ENCODE results near the gene SYDE1.
"Not testable (repeated sequence)": the region's sequence is repeated elsewhere in the genome, so short reads cannot be mapped to it uniquely, and the experiment has no call there.

The SYDE1 gene

GRCh38 chr19:15091918-15092753 lies 15.1 kb upstream of the SYDE1 start:
- no peaks in the 10 kb centered on the region for H3K79me2 ChIP-seq
- H2AFZ ChIP-seq: peak overlapping the region; percentile 73
- no peaks in the 10 kb centered on the region for H3K9me3 ChIP-seq (ENCODE audit: control insufficient read depth, low read length)
- no peaks in the 10 kb centered on the region for H3K36me3 ChIP-seq (ENCODE audit: control insufficient read depth, insufficient read depth, low read length)
- peak; percentile 81 for TF ChIP-seq CTCF (IDR thresholded peaks at IDR 0.05)
- H3K4me1 ChIP-seq: peaks cover 5% of the 10 kb centered on the region
- H3K9ac ChIP-seq: no peak overlapping the region
- H3K27me3 ChIP-seq (ENCODE audit: control insufficient read depth, insufficient read depth, low read length): no peaks in the 10 kb centered on the region
- peak overlapping the region; percentile 65 for H3K4me2 ChIP-seq (ENCODE audit: low read length)
- H3K27ac ChIP-seq: peak overlapping the region; percentile 24
- no peak overlapping the region for H3K4me3 ChIP-seq (ENCODE audit: low read depth, low read length)

GRCh38 chr19:15093001-15093400 lies 14.2 kb upstream of the SYDE1 start:
- H3K27me3 ChIP-seq (ENCODE audit: control insufficient read depth, insufficient read depth, low read length): no peaks in the 10 kb centered on the region
- peaks cover 5% of the 10 kb centered on the region for H3K4me1 ChIP-seq
- no peak for TF ChIP-seq CTCF (IDR thresholded peaks at IDR 0.05)
- no peak overlapping the region for H3K4me2 ChIP-seq (ENCODE audit: low read length)
- H3K27ac ChIP-seq: no peak overlapping the region
- H3K9ac ChIP-seq: no peak overlapping the region
- no peak overlapping the region for H3K4me3 ChIP-seq (ENCODE audit: low read depth, low read length)
- no peaks in the 10 kb centered on the region for H3K9me3 ChIP-seq (ENCODE audit: control insufficient read depth, low read length)
- H3K36me3 ChIP-seq (ENCODE audit: control insufficient read depth, insufficient read depth, low read length): no peaks in the 10 kb centered on the region
- H2AFZ ChIP-seq: no peak overlapping the region
- no peaks in the 10 kb centered on the region for H3K79me2 ChIP-seq

GRCh38 chr19:15096223-15096622 lies 11.0 kb upstream of the SYDE1 start:
- H3K9ac ChIP-seq: no peak overlapping the region
- no peaks in the 10 kb centered on the region for H3K36me3 ChIP-seq (ENCODE audit: control insufficient read depth, insufficient read depth, low read length)
- H3K4me2 ChIP-seq (ENCODE audit: low read length): no peak overlapping the region
- no peaks in the 10 kb centered on the region for H3K79me2 ChIP-seq
- no peak for TF ChIP-seq CTCF (IDR thresholded peaks at IDR 0.05)
- no peak overlapping the region for H3K27ac ChIP-seq
- H3K4me1 ChIP-seq: peaks cover 5% of the 10 kb centered on the region
- H3K27me3 ChIP-seq (ENCODE audit: control insufficient read depth, insufficient read depth, low read length): no peaks in the 10 kb centered on the region
- H3K9me3 ChIP-seq (ENCODE audit: control insufficient read depth, low read length): no peaks in the 10 kb centered on the region
- H2AFZ ChIP-seq: no peak overlapping the region
- H3K4me3 ChIP-seq (ENCODE audit: low read depth, low read length): no peak overlapping the region

GRCh38 chr19:15097980-15098379 lies 9.2 kb upstream of the SYDE1 start:
- not testable (repeated sequence) for H2AFZ ChIP-seq; H3K27me3 ChIP-seq (ENCODE audit: control insufficient read depth, insufficient read depth, low read length); H3K27ac ChIP-seq; H3K4me1 ChIP-seq; H3K4me3 ChIP-seq (ENCODE audit: low read depth, low read length); H3K9me3 ChIP-seq (ENCODE audit: control insufficient read depth, low read length); H3K9ac ChIP-seq; H3K79me2 ChIP-seq; H3K4me2 ChIP-seq (ENCODE audit: low read length); H3K36me3 ChIP-seq (ENCODE audit: control insufficient read depth, insufficient read depth, low read length)

GRCh38 chr19:15098460-15098859 lies 8.7 kb upstream of the SYDE1 start:
- H3K36me3 ChIP-seq (ENCODE audit: control insufficient read depth, insufficient read depth, low read length): no peaks in the 10 kb centered on the region
- H2AFZ ChIP-seq: no peak overlapping the region
- no peak for TF ChIP-seq CTCF (IDR thresholded peaks at IDR 0.05)
- no peak overlapping the region for H3K27ac ChIP-seq
- no peaks in the 10 kb centered on the region for H3K9me3 ChIP-seq (ENCODE audit: control insufficient read depth, low read length)
- H3K27me3 ChIP-seq (ENCODE audit: control insufficient read depth, insufficient read depth, low read length): no peaks in the 10 kb centered on the region
- H3K79me2 ChIP-seq: no peaks in the 10 kb centered on the region
- H3K4me1 ChIP-seq: no peaks in the 10 kb centered on the region
- H3K9ac ChIP-seq: no peak overlapping the region
- H3K4me2 ChIP-seq (ENCODE audit: low read length): no peak overlapping the region
- no peak overlapping the region for H3K4me3 ChIP-seq (ENCODE audit: low read depth, low read length)

All from parathyroid adenoma (tissue), 2 donors.